GM19395 (cell line): ENCODE data around the gene SPATA31A5.
"Not testable (repeated sequence)": the region's sequence is repeated elsewhere in the genome, so short reads cannot be mapped to it uniquely, and the experiment has no call there.

Experiments
- ATAC-seq: cut with Tn5 transposase; IDR thresholded peaks from one replicate; pipeline ENCODE4 v1.9.1; 2021; ENCODE audit warnings: mild to moderate bottlenecking, moderate library complexity; ENCODE audit not compliant: unreplicated experiment

SPATA31A5 gene

GRCh38 chr9:60914107-60914506 is at the start of gene SPATA31A5:
SPATA31A5 (plus strand) TSS chr9:60914407; CDS start chr9:60914436, 29 bp downstream.
- ATAC-seq: not testable (repeated sequence)

- not testable (repeated sequence) for ATAC-seq
These were observed 48.8 kb downstream of the SPATA31A5 start for GRCh38 chr9:60962990-60963350.

GRCh38 chr9:60966382-60966781 is 52.2 kb downstream of the SPATA31A5 start:
- ATAC-seq: not testable (repeated sequence)
